ENCODE results near the gene PEAR1.

DNA sequence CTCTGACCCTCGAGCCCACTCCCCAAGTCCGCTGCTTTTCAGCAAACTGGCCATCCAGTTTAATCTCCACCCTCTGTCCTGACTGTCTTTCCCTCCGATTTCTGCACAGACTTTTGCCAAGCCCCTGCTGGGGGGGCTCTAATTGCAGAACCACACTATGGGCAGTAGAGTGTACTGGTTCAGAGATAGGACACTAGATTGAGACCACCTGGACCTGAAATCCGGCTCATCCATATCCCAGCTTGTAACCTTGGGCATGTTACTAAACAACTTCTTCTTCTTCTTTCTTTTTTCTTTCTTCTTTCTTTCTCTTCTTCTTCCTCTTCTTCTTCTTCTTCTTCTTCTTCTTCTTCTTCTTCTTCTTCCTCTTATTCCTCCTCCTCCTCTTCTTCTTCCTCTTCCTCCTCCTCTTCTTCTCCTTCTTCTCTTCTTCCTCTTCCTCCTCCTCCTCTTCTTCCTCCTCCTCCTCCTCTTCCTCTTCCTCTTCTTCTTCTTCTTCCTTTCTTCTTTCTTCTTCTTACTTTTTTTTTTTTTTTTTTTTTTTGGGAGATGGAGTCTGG, 34.6 kb downstream of the PEAR1 start:
- no peak for TF ChIP-seq TCF12 (IDR thresholded peaks at IDR 0.05; ENCODE audit: low read depth)
- no peak for TF ChIP-seq TAF1 (IDR thresholded peaks at IDR 0.05; ENCODE audit: low read depth)
- TF ChIP-seq CEBPB (IDR thresholded peaks at IDR 0.05) = no peak
- TF ChIP-seq, protein P1, sequence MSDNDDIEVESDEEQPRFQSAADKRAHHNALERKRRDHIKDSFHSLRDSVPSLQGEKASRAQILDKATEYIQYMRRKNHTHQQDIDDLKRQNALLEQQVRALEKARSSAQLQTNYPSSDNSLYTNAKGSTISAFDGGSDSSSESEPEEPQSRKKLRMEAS (IDR thresholded peaks at IDR 0.05) = no peak
- TF ChIP-seq ZBTB7A (IDR thresholded peaks at IDR 0.05; ENCODE audit: low read depth) = no peak
- no peak for TF ChIP-seq EP300 (IDR thresholded peaks at IDR 0.05; ENCODE audit: borderline replicate concordance)
